Fibroblast of mammary gland (primary cell): ENCODE measurements around the gene FJX1.
"Not testable (repeated sequence)": the region's sequence is repeated elsewhere in the genome, so short reads cannot be mapped to it uniquely, and the experiment has no call there.

ENCODE experiments used
- DNase-seq: peaks from one replicate; pipeline ENCODE4 v3.0.0-alpha.2; 2010; ENCODE audit warnings: low read depth
- H3K4me3 ChIP-seq: 2 replicates; pipeline ENCODE4 v1.5.1; 2011; ENCODE audit warnings: low read depth, mild to moderate bottlenecking, low read length, moderate library complexity; ENCODE audit not compliant: control insufficient read depth
- CTCF ChIP-seq: conservative IDR thresholded peaks from 2 replicates; pipeline ENCODE4 v1.5.1; 2011; ENCODE audit warnings: low read depth, low read length, inconsistent platforms; ENCODE audit not compliant: control insufficient read depth, insufficient read depth

FJX1 gene

DNA sequence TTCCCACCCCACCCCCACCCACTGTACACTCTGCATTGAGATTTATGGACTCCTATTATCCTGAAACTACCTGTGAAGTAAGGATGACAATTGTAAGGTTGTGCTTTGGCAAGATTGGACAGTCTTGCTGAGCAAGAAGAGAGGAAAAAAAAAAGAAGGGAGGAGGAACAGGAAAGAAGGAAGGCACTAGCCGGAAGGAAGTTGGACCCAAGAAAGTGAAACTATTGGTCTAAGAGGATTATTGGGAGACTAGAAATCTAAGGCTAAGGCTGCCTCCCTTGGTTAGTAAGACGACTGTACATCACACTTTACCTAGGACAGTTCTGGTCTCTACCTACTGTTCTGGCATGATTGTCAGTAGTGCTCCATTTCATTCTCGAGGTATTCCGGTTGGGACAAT is 32.2 kb downstream of the FJX1 start:
- no peak for DNase-seq
- no peak for TF ChIP-seq CTCF

GRCh38 chr11:35651263-35651662 is 33.0 kb downstream of the FJX1 start:
- no peak for TF ChIP-seq CTCF
- no peak overlapping the region for H3K4me3 ChIP-seq
- DNase-seq = no peak

More for the DNA sequence above, 32.2 kb downstream of the FJX1 start:
- H3K4me3 ChIP-seq = no peak overlapping the region

DNA sequence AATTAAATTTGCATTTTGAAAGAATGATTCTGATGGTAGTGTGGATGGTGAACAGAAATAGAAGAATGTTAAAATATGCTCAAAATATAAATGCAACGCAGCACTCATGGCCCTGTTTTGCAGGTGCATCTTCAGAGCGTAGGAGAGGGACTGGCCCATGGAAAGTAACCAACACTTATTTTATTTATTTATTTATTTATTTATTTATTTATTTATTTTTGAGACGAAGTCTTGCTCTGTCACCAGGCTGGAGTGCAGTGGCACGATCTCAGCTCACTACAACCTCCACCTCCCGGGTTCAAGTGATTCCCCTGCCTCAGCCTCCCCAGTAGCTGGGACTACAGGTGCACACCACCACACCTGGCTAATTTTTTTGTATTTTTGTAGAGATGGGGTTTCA is 34.5 kb downstream of the FJX1 start:
- H3K4me3 ChIP-seq, DNase-seq: not testable (repeated sequence)

- no peak overlapping the region for H3K4me3 ChIP-seq
These were observed 36.5 kb downstream of the FJX1 start for GRCh38 chr11:35654711-35655110.

DNA sequence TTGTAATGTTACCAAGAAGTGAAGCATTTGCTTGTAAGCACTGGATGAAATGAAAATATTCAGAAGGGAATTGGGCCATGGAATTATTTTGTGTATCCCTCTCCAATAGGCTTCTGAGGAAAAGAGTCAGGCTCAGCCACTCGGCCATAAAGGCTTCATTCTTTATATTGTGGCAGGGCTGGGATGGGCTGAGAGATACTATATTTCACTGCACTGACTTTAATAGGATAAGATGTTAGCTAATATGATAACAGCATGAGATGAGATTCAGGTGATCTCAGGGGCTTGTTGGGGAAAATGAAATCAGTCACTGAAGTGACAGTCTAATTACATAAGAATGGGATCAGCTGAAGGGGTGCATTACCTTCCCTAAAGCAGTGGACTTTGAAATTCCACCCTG is 37.0 kb downstream of the FJX1 start:
- no peak for DNase-seq
- TF ChIP-seq CTCF = no peak
- no peak overlapping the region for H3K4me3 ChIP-seq

More at GRCh38 chr11:35654711-35655110, 36.5 kb downstream of the FJX1 start:
- no peak for DNase-seq
- no peak for TF ChIP-seq CTCF

- no peak for TF ChIP-seq CTCF
- no peak for DNase-seq
- no peak overlapping the region for H3K4me3 ChIP-seq
These were observed 37.6 kb downstream of the FJX1 start for GRCh38 chr11:35655856-35656255.

DNA sequence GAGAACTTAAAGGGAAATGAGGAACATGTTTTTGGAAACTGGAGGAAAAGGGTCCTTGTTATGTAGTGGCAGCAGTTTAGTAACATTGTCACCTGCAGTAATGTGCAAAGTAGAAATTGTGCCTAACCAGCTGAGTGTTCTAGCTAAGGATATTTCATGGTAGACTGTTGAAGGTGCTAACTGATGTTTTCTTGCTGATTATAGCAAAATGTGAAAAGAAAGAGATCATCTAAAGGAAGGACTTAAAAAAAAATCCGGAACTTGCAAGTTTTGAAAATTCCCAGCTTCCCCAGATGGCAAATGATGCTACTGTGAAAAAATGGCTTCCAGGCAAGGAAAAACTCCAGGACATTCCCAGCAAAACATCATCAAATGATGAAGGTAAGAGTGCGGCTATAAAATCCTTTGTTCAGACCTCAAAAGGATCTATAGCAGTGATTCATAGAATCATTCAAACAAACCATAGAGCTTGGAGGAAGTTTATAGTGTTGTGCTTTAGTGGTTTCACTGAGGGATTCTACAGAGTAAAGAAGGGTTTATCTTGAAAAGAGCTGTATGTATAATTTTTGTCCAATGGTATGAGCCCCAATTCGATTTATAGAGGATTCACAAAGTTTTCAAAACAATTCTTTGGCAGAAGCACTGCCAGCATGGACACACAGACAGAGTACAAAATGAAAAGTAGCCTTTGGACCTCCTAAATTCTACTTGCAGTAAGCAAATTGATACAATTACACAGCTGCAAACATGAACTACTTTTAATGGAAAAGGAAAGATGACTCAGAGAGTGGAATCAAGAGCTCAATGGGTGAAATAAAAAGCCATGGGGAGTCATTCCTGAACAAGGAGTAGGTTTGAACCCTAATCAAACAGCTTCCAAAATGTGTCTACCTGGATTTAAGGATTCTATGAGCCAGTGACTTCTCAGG is 40.0 kb downstream of the FJX1 start:
- no peak for TF ChIP-seq CTCF
- no peak overlapping the region for H3K4me3 ChIP-seq
- DNase-seq = no peak
